NCI-H748 treated with DMSO at 0.1 percent for 48 hours (cell line): ENCODE data around the gene SANBR.
A peak's percentile ranks its signal among the peaks of the same experiment; 100 is the strongest.
"Not testable (repeated sequence)": the region's sequence is repeated elsewhere in the genome, so short reads cannot be mapped to it uniquely, and the experiment has no call there.

Experiments used
- DNase-seq: peaks from one replicate; lab custom pipeline; 2025; lab: John Stamatoyannopoulos, UW

Gene SANBR

GRCh38 chr2:61065714-61066709 is at the start of gene SANBR:
Gene SANBR, plus strand, starts transcription at chr2:61065871. Its CDS starts 4,480 bp downstream, at chr2:61070351.
- DNase-seq: peak; percentile 79

- DNase-seq: no peak
Observed at GRCh38 chr2:61015976-61016375, 49.7 kb upstream of the SANBR start.

GRCh38 chr2:61016392-61017002 is 49.2 kb upstream of the SANBR start:
- DNase-seq: no peak

- peak; percentile 55 for DNase-seq
Observed at GRCh38 chr2:61017003-61017555, 48.6 kb upstream of the SANBR start.

GRCh38 chr2:61017556-61018317 is 47.9 kb upstream of the SANBR start, which contains the start of the genes PEX13 and PUS10:
Gene PEX13, plus strand, starts transcription at chr2:61017720. Its CDS starts 40 bp downstream, at chr2:61017760.
Gene PUS10, minus strand, starts transcription at chr2:61018255. Its CDS starts 6,365 bp downstream, at chr2:61011890.
- no peak for DNase-seq

GRCh38 chr2:61018318-61018755 is 47.3 kb upstream of the SANBR start:
- DNase-seq: no peak

GRCh38 chr2:61018798-61019197 is 46.9 kb upstream of the SANBR start:
- no peak for DNase-seq

GRCh38 chr2:61021228-61021660 is 44.4 kb upstream of the SANBR start:
- DNase-seq: no peak

GRCh38 chr2:61023670-61024069 is 42.0 kb upstream of the SANBR start:
- no peak for DNase-seq

- DNase-seq: no peak
Observed at GRCh38 chr2:61029533-61029932, 36.1 kb upstream of the SANBR start.

GRCh38 chr2:61034592-61034991 is 31.1 kb upstream of the SANBR start:
- not testable (repeated sequence) for DNase-seq

- not testable (repeated sequence) for DNase-seq
Observed at GRCh38 chr2:61036643-61037042, 29.0 kb upstream of the SANBR start.

- DNase-seq: no peak
Observed at GRCh38 chr2:61042807-61043206, 22.9 kb upstream of the SANBR start.

GRCh38 chr2:61044636-61045035 is 21.0 kb upstream of the SANBR start:
- DNase-seq: no peak

GRCh38 chr2:61045226-61045625 is 20.4 kb upstream of the SANBR start:
- no peak for DNase-seq

GRCh38 chr2:61045999-61046398 is 19.7 kb upstream of the SANBR start:
- DNase-seq: no peak

- no peak for DNase-seq
Observed at GRCh38 chr2:61055557-61055956, 10.1 kb upstream of the SANBR start.

GRCh38 chr2:61057562-61057961 is 8.1 kb upstream of the SANBR start:
- no peak for DNase-seq

- DNase-seq: no peak
Observed at GRCh38 chr2:61059382-61059781, 6.3 kb upstream of the SANBR start.

GRCh38 chr2:61074100-61074499 is 8.4 kb downstream of the SANBR start:
- DNase-seq: no peak

- no peak for DNase-seq
Observed at GRCh38 chr2:61085883-61086282, 20.2 kb downstream of the SANBR start.

- DNase-seq: no peak
Observed at GRCh38 chr2:61089797-61090196, 24.1 kb downstream of the SANBR start.
